Lower leg skin (tissue), 4 donors: ENCODE measurements around the gene CDC14A. TPM values are rescaled to one million over a fixed set of nuclear protein-coding genes. Genes with fewer than 3 reads are reported as not detected.

Source experiments
- DNase-seq, 2 donors: peaks; one replicate each; pipeline ENCODE4 v3.0.0-alpha.2; 2019; ENCODE audit warnings: low spot score in 2 of 2
- H3K4me3 ChIP-seq: fragments of 200-600 bp; sonication (generic); 2 replicates; pipeline ENCODE4 v1.5.1; 2017; ENCODE audit warnings: mild to moderate bottlenecking, low read depth; ENCODE audit not compliant: poor library complexity, severe bottlenecking
- CTCF ChIP-seq, 3 donors: fragments of 450-650 bp; IDR thresholded peaks; one replicate each; pipeline ENCODE4 v1.5.1; 2016; ENCODE audit warnings: antibody characterized with exemption in 3 of 3, mild to moderate bottlenecking in 3 of 3, moderate library complexity in 2 of 3
- POLR2A ChIP-seq, 2 donors: fragments of 450-650 bp; IDR thresholded peaks; one replicate each; pipeline ENCODE4 v1.6.1; 2016 to 2017; ENCODE audit warnings: antibody characterized with exemption in 2 of 2, mild to moderate bottlenecking in 1 of 2, moderate library complexity in 1 of 2
- WGBS, 2 donors: methylation state at CpG; one replicate each; pipeline ENCODE4 v1.1.5; 2018; 5-methylcytosine and 5-hydroxymethylcytosine counted together
- intact Hi-C: fragments of 100-400 bp; cut with DNase I; formaldehyde crosslinking; loops from one replicate; pipeline ENCODE4 v1.15.0; 2023; ENCODE audit warnings: low total_unique reads
- total RNA-seq, 4 donors: library from RNA; depleted of rRNA; stranded (reverse); fragments of >200 nt; gene quantifications; one replicate each; pipeline ENCODE4 v1.1.0, GENCODE V29; 2016

CDC14A gene
- total RNA-seq, 4 donors from 2014 or later: 13.5 to 15.4 (median 14.4) TPM

- no peak for DNase-seq
- H3K4me3 ChIP-seq: no peak overlapping the region
- intact Hi-C loops: no loop called here
- WGBS, 2 donors: 66 to 70% methylated on average over 5 of the region's 5 CpGs
- TF ChIP-seq CTCF (IDR thresholded peaks at IDR 0.05) (no peak), POLR2A (IDR thresholded peaks at IDR 0.05) (no peak)
Observed at GRCh38 chr1:100347009-100347966, 5.0 kb upstream of the CDC14A start.

- H3K4me3 ChIP-seq: no peak overlapping the region
- WGBS, 2 donors: 88 to 96% methylated on average over 9 of the region's 9 CpGs
- TF ChIP-seq POLR2A (IDR thresholded peaks at IDR 0.05) (no peak), CTCF (IDR thresholded peaks at IDR 0.05) (no peak)
- DNase-seq: no peak
- intact Hi-C loops: no loop called here
Observed at GRCh38 chr1:100348549-100349144, 3.7 kb upstream of the CDC14A start.

GRCh38 chr1:100349246-100349645 lies 3.1 kb upstream of the CDC14A start:
- WGBS, 2 donors: 93 to 94% methylated on average over 4 of the region's 4 CpGs
- intact Hi-C loops: no loop called here
- H3K4me3 ChIP-seq: no peak overlapping the region
- TF ChIP-seq CTCF (IDR thresholded peaks at IDR 0.05) (no peak), POLR2A (IDR thresholded peaks at IDR 0.05) (no peak)
- no peak for DNase-seq

- WGBS, 2 donors: 63 to 70% methylated on average over 10 of the region's 10 CpGs
- TF ChIP-seq POLR2A (IDR thresholded peaks at IDR 0.05): no peak
- no peak for TF ChIP-seq CTCF (IDR thresholded peaks at IDR 0.05)
- peak overlapping the region; percentile 99 for H3K4me3 ChIP-seq
- peak in 1 of 2 donors; percentile 16 for DNase-seq
- intact Hi-C loops: no loop called here
Observed at GRCh38 chr1:100350787-100351094, 1.6 kb upstream of the CDC14A start.

GRCh38 chr1:100351095-100351887 lies 1.0 kb upstream of the CDC14A start:
- peak overlapping the region; percentile 99 for H3K4me3 ChIP-seq
- DNase-seq: peak; percentile 85 to 96
- intact Hi-C loops: no loop called here
- 3 to 4% methylated on average over 36 of the region's 36 CpGs for WGBS, 2 donors
- TF ChIP-seq POLR2A (IDR thresholded peaks at IDR 0.05) (no peak), CTCF (IDR thresholded peaks at IDR 0.05) (no peak)
